Measurements from ENCODE around the gene PAGE4. TPM values are rescaled to one million over a fixed set of nuclear protein-coding genes. Genes with fewer than 3 reads are reported as not detected.

Gene PAGE4
- total RNA-seq (2022; extraction: Qiagen RNA extraction; ENCODE audit: low read depth), result not detected in 5 replicates

DNA sequence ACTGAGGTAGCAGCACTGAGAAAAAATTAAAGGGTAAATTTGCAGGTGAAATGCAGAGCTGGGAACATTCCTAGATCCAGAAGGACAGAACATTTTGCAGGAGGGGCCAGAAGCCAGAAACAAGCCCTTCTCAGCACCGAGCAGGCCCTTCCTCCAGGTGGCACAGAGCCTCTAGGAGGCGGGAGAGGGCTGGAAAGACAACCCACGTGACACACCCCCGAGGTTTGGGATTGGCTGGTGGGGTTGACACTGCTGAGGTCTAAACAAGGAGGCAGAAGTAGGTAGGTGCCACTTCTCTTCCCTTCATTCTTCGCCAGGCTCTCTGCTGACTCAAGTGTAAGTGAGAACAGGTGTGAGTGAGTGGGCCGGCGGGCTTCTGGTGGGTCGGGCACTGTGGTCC, at the start of gene PAGE4:
Gene PAGE4, plus strand, starts transcription at position 288 of the 400 bp plus-strand sequence. CDS start 1,126 bp downstream, outside the sequence.

GRCh38 chrX:49878834-49879655, 49.9 kb downstream of the PAGE4 start, which contains the start of gene USP27X:
USP27X (plus strand) TSS chrX:49879484; CDS start chrX:49880308, 824 bp downstream.

Other genes with a start within 250 kb of the PAGE4 start
- not detected in 5 replicates for gene GAGE12H, start 249.4 kb upstream of the PAGE4 start, total RNA-seq (2022; extraction: Qiagen RNA extraction; ENCODE audit: low read depth)
- gene GAGE2A, start 239.8 kb upstream of the PAGE4 start, total RNA-seq (2022; extraction: Qiagen RNA extraction; ENCODE audit: low read depth), result not detected in 5 replicates
- not detected in 5 replicates for gene GAGE1, start 230.3 kb upstream of the PAGE4 start, total RNA-seq (2022; extraction: Qiagen RNA extraction; ENCODE audit: low read depth)
- gene PAGE1, start 133.3 kb upstream of the PAGE4 start, total RNA-seq (2022; extraction: Qiagen RNA extraction; ENCODE audit: low read depth), result 0.11 to 0.24 TPM in 2 of 5 replicates, not detected in the others
- 3.1 to 5.4 TPM (median 4.3 TPM) in 5 replicates for gene USP27X, start 50.2 kb downstream of the PAGE4 start, total RNA-seq (2022; extraction: Qiagen RNA extraction; ENCODE audit: low read depth)
- 1.9 to 3.3 TPM (median 2.3 TPM) in 5 replicates for gene CLCN5, start 93.3 kb downstream of the PAGE4 start, total RNA-seq (2022; extraction: Qiagen RNA extraction; ENCODE audit: low read depth)